ENCODE data around the gene ATXN2.

GRCh38 chr12:111638556-111638955 is 39.4 kb upstream of the ATXN2 start:
- no peak for TF ChIP-seq CTCF (IDR thresholded peaks at IDR 0.05)
- TF ChIP-seq POLR2A (IDR thresholded peaks at IDR 0.05) = no peak

Data from thyroid gland (tissue), 4 donors.